Stimulated activated CD8-positive, alpha-beta memory T cell treated with anti-CD3 and anti-CD28 coated beads, Interleukin-4, amount 100 ng/mL, for 24 hours (primary cell): Measurements from ENCODE around the gene CYP2F1.
"Not testable (repeated sequence)": the region's sequence is repeated elsewhere in the genome, so short reads cannot be mapped to it uniquely, and the experiment has no call there.

Experiments used
- DNase-seq: peaks from one replicate; pipeline ENCODE4 v3.0.0-alpha.2; 2020; ENCODE audit warnings: low read depth

Gene CYP2F1

GRCh38 chr19:41127362-41127761, 13.1 kb downstream of the CYP2F1 start:
- not testable (repeated sequence) for DNase-seq

GRCh38 chr19:41127801-41128300, 13.6 kb downstream of the CYP2F1 start:
- peak; percentile 57 for DNase-seq

- DNase-seq, result no peak
These were observed 14.5 kb downstream of the CYP2F1 start for GRCh38 chr19:41128692-41129091.

- no peak for DNase-seq
These were observed 17.0 kb downstream of the CYP2F1 start for GRCh38 chr19:41131186-41131585.

GRCh38 chr19:41133260-41133659, 19.0 kb downstream of the CYP2F1 start:
- no peak for DNase-seq

- no peak for DNase-seq
These were observed 20.4 kb downstream of the CYP2F1 start for GRCh38 chr19:41134616-41135015.

DNA sequence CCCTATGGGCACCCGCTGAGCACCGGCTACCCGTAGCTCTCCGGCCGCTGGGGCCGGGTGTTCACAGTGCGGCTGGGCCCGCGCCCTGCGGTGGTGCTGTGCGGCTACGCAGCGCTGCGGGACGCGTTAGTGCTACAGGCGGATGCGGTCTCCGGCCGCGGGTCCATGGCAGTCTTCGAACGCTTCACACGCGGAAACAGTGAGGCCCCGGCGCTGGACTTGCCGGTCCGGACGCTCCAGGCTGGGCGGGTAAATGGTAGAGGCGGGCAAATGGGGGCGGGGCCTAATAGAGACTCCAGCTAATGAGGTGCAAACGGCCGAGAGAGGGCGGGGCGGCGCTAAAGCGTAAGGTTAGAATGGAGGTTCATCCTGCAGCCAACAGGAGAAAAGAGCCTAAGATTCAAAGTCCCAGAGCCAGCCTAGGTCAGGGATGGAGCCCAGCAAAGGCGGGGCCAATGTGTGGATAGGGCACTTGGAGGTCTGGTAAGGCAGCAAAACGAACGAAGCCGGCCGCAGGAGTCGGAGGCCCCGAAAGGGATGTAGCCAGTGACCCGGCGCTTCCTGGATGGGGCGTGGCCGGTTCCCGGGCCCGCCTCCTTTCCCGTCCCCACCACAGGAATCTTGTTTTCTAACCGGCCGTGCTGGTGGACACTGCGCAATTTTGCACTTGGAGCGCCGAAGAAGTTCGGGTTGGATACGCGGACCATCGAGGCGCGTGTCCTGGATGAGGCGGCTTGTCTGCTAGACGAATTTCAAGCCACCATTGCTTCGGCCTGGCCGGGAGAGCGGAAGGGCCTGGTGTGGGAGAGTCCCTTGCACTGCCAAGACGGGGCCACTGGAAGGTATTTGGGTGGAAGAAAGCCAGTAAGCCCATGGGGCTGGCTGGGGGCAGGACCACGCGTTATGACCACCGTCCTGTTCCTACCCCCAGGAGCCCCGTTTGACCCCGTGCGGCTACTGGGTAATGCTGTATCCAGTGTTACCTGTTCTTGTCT, 21.5 kb downstream of the CYP2F1 start:
- not testable (repeated sequence) for DNase-seq

DNA sequence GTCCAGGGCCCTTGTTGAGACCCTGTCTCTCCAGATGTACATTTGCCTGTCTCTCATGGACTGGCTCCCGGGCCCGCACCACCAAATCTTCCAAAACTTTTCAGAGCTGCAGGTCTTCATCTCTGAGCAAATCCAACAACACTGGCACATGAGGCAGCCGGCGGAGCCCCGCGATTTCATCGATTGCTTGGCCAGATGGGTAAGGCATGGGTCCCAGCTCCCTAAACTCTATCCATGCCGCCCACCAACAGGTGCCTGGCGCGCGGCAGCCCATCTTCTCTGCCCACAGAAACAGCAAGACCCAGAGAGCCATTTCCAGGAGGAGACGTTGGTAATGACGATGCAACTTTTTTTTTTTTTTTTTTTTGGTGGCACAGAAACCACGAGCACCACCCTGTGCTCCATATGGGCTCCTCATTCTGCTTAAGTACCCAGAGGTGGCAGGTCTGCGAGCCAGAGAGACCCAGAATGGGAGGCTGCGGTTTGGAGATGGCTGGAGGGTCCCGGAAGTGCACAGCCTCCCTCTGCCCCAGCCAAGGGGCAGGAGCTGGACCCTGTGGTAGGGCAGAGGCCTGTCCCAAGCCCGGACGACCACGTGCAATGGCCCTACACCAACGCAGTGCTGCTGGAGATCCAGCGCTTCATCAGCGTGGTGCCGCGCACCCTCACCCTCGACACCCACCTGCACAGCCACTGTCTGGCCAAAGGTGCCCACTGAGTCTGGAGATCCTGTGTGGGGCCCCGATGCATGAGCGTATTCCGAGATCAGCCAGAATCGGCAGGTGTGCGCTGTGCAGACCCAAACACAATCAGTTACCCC, 22.6 kb downstream of the CYP2F1 start:
- no peak for DNase-seq

- DNase-seq, result peak; percentile 71
These were observed 30.2 kb downstream of the CYP2F1 start for GRCh38 chr19:41144403-41144802.

DNA sequence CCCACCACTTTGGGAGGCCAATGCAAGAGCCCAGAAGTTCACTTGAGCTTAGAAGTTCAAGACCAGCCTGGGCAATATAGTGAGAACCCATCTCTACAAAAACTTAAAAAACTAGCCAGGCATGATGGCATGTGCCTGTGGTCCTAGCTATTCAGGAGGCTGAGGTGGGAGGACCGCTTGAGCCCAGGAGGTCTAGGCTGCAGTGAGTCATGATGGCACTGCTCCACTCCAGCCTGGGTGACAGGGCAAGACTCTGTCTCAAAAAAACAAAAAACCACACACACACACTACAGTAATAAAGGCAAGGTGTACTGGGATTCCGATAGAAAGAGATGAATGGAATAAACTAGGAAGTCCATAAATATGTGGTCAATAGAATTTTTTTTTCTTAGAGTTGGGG, 35.6 kb downstream of the CYP2F1 start:
- DNase-seq, result no peak

GRCh38 chr19:41150986-41151385, 36.8 kb downstream of the CYP2F1 start:
- DNase-seq, result not testable (repeated sequence)

GRCh38 chr19:41154060-41154459, 39.8 kb downstream of the CYP2F1 start:
- DNase-seq, result no peak

DNA sequence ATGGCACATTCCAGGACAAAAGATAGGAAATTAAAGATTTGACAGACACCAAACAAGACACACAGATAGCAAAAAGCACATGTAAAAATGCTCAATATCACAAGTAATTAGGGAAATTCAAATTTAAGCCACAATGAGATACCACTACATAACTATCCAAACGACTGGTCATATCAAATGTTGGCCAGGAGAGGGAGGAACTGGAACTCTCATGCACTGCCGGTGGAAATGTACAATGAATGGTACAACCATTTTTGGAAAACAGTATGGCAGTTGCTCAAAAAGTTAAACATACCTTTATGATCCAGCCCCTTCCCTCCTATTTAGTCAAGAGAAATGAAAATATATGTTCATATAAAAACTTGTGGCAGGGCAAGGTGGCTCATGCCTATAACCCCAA, 42.0 kb downstream of the CYP2F1 start:
- DNase-seq, result no peak

DNA sequence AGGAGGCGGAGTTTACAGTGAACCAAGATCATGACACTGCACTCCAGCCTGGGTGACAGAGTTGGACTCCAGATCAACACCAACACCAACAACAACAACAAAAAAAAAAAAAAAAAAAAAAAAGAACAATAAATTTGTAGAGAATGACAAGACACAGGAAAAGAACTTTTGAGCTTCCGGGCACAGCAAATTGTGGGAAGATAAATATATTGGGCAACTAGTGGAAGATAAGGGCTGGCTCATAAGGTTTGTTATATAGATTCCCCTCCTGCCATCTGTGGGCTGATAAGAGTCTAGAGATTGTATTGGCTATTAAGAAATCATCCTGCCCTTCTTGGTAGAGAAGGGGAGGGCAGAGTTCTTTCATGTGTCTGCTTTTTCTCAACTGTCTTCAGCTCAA, 45.6 kb downstream of the CYP2F1 start:
- no peak for DNase-seq

DNA sequence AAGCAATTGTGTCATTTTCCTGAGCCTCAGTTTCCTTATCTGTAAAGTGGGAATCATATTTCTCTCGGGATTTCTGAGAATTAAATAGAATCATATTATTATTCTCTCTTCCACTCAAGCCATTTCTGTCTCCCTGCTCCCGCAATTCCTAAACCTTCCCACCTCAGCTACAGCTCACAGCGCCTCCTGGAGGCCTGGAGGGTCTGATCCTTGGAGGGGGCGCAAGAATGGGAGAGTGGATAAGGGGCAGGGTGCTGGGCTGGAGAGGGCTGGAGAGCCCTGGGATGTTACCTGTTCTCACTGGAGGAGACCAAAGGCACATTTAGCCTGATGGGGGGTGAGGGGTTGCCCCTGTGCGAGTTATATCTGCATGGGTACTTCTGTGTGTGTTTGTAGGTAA, 47.7 kb downstream of the CYP2F1 start:
- no peak for DNase-seq

GRCh38 chr19:41166944-41167804, 52.9 kb downstream of the CYP2F1 start:
- DNase-seq, result no peak

DNA sequence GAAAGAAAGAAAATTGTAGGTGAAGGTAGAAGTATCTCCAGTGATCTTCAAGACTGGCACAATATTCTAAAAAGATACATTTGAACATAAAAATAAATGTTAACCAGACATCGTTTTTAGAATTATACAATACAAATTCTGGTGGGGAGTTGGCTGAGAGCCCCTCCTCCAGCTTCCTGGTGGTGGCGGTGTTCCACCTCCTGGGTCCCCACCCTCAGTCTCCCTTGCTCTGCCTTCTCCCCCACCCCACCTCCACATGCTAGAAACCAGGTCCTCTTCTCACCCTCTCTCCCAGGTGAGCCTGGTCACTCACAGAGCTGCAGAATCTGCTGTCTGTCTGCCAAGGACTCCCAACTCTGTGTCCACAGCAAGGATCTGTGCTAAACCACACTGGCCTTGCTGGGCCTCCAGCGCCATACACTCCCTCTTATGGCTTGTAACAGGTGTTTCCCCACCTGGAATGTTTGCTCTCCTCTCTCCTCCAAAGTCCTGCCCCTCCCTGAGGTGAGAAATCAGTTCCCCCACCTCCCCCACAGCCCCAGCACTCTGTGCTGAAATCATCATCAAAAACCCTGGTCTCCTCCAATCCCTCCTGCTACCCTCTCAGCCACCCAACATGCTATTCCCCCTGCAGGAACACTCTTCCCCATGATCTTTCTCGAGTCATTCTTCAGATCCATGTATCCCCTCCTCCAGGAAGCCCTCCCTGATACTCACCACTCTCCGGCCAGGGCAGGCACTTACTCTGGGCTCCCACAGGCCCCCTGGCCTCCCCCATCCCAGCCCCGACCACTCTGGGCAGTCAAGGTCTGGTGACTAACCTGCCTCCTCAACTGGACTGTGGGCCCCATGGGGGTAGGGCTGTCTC, 58.3 kb downstream of the CYP2F1 start:
- DNase-seq, result no peak

GRCh38 chr19:41174297-41174928, 60.2 kb downstream of the CYP2F1 start:
- no peak for DNase-seq

- DNase-seq, result peak; percentile 38
These were observed 61.9 kb downstream of the CYP2F1 start for GRCh38 chr19:41175801-41176777.
